NB4 (cell line): Measurements from ENCODE around the gene CIDEB.

Experiments
- MAX ChIP-seq: IDR thresholded peaks from 2 replicates; pipeline ENCODE4 v1.6.1; 2011; ENCODE audit warnings: low read depth, low read length
- MYC ChIP-seq: IDR thresholded peaks from 2 replicates; pipeline ENCODE4 v1.6.1; 2011; ENCODE audit warnings: low read depth, low read length
- POLR2A ChIP-seq: IDR thresholded peaks from 2 replicates; pipeline ENCODE4 v1.6.1; 2011; ENCODE audit warnings: mild to moderate bottlenecking; ENCODE audit not compliant: insufficient read length; ENCODE audit errors: extremely low read depth
- TF ChIP-seq, protein P1 (sequence below): IDR thresholded peaks from one replicate; pipeline ENCODE4 v1.5.1; 2012; ENCODE audit warnings: low read depth, low read length

DNA sequence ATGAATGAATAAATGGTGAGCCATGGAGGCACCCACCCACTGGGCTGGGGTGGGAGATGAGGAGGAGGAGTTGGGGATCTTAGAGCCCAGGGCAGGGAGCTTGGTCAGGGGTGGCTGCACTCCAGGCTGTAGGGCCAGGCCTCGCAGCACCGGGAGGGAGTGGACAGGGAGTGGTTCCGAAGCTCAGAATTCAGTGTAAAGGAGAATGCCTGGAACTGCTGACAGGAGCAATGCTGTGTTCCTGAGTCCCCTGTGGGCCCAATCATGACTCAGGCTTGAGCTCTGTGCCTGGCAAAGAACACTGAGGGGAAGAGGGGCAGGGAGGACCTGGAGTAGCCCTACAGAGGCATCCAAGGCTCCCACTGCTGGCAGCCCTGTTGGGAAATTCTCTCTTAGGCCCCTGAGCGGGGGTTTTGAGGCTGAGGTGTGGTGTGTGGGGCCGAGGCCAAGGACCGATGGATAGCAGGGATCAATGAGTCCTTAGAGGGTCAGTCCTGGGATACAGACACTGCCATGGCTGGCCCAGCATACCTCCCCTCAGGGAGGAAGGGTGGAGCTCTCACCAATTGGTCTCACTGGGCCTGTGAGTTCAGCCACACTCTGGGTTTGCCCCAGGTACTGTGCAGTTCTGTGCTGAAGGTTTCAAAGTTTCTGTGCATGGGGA lies 26.8 kb downstream of the CIDEB start:
- TF ChIP-seq MAX (no peak), POLR2A (no peak), MYC (no peak)
- TF ChIP-seq, protein P1, sequence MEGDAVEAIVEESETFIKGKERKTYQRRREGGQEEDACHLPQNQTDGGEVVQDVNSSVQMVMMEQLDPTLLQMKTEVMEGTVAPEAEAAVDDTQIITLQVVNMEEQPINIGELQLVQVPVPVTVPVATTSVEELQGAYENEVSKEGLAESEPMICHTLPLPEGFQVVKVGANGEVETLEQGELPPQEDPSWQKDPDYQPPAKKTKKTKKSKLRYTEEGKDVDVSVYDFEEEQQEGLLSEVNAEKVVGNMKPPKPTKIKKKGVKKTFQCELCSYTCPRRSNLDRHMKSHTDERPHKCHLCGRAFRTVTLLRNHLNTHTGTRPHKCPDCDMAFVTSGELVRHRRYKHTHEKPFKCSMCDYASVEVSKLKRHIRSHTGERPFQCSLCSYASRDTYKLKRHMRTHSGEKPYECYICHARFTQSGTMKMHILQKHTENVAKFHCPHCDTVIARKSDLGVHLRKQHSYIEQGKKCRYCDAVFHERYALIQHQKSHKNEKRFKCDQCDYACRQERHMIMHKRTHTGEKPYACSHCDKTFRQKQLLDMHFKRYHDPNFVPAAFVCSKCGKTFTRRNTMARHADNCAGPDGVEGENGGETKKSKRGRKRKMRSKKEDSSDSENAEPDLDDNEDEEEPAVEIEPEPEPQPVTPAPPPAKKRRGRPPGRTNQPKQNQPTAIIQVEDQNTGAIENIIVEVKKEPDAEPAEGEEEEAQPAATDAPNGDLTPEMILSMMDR, result no peak
